Smooth muscle cell of the brain vasculature (primary cell): ENCODE data around the gene DDHD1.

Experiments
- DNase-seq: peaks from one replicate; pipeline ENCODE4 v3.0.0-alpha.2; 2012; ENCODE audit warnings: low read depth, low spot score

Gene DDHD1

DNA sequence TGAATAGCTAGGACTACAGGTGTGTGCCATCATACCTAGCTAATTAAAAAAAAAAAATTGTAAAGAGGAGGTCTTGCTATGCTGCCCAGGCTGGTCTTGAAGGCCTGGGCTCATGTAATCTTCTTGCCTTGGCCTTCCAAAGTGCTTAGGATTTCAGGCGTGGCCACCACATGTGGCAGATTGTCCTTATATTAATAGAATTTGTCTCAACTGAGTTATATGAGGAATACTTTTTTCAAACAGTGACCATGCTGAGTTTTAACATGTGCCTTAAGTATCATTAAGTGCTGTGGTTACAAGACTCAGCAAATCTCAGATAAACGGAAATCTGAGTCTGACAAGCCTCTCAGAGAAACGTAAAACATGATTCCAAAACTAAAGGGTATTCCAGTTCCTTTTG lies 119.1 kb downstream of the DDHD1 start:
- DNase-seq = no peak

DNA sequence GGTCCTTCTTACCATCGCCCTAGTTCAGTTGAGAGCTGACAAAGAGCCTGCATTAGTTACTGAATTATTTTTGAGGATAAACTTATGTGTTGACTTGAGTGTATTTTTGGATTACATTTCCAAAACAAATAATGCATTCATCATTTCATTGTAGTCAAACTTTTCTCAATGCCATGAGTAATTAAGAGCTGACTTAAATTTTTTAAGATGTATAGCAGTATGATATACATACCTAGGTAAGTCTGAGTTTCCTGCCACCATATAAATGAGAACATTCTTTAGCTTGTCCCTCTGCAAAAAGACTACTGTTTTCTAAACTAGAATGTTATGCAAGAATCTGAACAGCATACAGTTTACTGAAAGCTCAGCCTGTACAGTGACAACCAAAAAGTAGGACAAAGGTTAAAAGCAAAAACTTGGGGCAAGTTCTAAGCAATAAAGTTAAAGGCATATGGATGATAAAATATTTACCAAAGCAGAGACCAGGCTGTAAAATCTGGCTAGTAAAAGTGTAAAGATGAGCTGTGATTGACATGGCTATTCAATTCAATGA lies 120.2 kb downstream of the DDHD1 start:
- DNase-seq = no peak

DNA sequence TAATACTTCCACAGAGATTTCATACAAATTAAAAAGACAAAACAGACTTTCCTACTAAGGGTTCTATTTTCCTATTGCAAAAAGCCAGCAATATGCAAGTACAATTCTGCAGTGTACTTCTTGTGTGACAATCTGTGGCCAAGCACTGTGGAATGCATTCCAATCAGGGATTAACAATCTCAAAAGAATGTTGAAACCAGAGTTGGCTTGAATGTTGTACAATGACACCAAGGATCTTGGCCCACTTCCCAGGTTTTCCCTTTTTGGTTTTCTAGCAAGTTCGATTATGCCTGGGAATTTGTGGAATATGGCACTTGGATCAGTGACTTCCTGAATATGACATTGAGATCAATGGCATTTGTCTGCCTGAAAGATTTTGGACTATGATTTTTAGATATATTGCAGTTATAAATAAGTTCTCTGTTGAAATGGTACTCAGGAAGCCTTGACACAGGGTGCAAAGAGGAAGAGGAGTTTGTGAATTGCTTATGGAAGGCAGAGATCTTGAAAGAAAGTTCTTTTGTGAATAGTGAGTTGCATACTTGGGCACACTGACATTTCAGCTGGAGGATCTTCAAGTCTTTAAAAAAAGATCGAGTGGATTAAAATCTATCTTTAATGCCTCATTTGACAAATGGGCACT lies 120.8 kb downstream of the DDHD1 start:
- no peak for DNase-seq

DNA sequence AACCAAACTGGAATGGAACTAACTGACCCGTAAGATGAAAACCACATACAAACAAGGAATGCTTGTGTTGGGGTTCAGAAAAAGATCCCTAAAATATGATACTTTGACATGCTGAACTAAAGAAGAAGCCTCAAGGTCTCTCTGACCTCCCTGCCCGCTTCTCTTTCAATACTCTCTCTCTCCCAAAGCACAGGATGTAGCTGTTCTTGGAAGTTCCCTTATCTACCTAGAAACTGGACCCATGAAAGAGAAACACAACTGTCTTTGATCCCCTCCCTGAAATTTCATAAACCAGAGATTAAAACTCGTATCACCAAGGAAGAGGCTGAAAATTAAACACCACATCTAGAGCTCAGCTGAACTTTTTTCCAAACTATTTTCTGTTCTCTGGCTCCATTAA lies 125.6 kb downstream of the DDHD1 start:
- DNase-seq = no peak

DNA sequence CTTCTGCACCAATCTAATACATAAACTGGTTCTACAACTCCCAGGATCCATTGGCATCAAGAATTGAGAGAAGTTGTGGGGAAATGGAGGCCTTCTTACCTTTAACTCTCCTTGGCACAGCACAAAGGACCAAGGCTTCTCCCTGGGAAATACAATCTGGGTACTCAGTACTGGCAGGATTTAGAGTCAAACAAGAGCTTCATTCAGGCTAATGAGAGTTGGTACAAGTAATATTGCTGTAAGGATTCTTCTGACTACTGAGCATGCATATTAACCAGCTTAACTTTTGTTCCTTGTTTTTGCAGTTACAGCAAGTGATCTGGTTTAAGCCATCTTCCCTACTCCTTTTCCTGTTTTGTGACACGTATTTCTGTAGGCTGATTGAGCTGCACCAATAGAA lies 126.1 kb downstream of the DDHD1 start:
- DNase-seq = no peak

- DNase-seq = no peak
Measured at GRCh38 chr14:53023325-53023724, 129.8 kb downstream of the DDHD1 start.

DNA sequence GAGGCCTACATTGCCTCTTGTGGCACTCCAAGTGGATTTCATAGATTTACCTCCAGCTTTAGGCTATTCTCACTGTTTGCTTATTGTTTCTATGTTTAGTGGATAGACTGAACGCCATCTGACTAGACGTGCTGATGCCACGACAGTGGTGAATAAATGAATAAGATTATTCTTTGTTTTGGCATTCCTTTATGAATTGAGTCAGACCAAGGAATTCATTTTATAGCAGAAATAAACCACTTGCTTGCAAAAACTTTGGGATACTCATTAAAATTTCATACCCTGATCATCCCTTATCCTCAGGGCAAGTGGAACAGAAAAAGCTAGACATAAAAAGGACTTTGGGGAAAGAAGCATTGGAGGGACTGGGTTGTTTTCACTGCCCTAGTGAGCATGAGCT lies 130.5 kb downstream of the DDHD1 start:
- DNase-seq = no peak

- DNase-seq = no peak
Measured at GRCh38 chr14:53020193-53020932, 132.8 kb downstream of the DDHD1 start.

GRCh38 chr14:53019406-53019805 lies 133.7 kb downstream of the DDHD1 start:
- DNase-seq = no peak

- DNase-seq = no peak
Measured at GRCh38 chr14:53017837-53018236, 135.3 kb downstream of the DDHD1 start.

- DNase-seq = no peak
Measured at GRCh38 chr14:53016919-53017318, 136.2 kb downstream of the DDHD1 start.

- DNase-seq = no peak
Measured at GRCh38 chr14:53016491-53016890, 136.6 kb downstream of the DDHD1 start.

- DNase-seq = peak; percentile 97
Measured at GRCh38 chr14:53011053-53011462, 142.1 kb downstream of the DDHD1 start.

DNA sequence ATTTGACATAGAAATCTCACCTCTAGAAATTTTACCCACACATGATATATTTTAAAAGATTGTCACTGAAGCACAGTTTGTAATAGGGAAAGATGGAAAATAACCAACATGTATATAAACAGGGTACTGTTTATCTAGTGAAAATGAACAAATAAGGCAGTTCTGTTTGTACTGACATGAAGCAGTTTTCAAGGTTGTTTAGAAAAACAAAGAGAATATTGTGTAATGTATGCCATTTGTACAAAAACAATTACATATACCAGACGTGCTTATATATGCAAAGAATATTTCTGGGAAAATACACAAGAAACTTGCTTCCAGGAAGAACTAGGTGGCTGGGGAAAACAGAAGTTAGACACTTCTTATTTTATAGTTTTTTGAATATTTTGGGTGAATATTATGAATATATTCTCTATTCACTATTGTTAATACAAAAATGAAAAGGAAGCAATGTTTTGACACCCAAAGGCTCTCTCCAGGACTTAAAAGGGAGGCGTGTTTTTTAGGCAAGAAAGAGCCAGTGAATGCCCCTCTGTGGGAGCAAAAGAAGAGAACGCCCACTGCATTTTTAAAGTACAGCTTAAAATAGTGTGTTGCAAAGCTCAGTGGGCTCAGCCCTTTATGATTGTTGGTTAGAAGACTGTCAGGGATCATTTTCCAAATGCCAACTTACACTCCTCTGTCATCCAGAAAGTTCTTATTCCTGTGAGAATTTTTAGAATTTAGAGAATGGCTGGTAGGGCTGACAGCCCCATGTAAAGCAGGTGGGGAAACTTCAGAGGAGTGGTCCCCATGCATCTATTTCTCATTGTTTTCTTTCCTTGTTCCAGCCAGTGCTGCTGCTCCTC lies 142.7 kb downstream of the DDHD1 start:
- no peak for DNase-seq

DNA sequence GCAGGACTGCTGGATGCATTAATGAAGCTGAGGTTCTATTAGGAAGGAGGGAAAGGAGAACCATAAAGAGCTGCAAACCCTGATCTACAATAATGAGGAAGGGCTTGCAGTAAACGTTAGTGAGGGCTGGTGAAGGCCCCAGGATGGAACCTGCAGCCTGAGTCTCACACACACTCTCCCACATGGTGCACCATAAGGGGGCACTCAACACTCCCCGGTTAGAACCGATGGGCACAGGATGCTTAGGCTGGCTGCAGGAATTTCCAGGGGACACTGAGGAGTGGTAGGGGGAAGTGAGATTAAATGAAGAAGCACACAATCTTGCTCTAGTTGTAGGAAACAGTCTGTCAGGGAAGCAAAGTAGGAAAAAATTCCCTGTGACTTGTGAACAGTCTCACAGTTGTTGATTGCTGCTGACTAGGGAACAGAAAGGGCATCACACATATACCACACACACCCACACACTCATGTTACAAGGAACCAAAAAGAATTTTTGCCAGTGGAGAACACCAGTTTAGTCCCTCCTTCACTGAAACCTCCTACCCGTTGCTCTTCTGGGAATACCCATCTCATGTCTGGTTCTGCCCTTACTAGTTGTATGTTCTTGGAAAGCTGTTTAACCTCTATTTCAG lies 146.1 kb downstream of the DDHD1 start:
- no peak for DNase-seq

DNA sequence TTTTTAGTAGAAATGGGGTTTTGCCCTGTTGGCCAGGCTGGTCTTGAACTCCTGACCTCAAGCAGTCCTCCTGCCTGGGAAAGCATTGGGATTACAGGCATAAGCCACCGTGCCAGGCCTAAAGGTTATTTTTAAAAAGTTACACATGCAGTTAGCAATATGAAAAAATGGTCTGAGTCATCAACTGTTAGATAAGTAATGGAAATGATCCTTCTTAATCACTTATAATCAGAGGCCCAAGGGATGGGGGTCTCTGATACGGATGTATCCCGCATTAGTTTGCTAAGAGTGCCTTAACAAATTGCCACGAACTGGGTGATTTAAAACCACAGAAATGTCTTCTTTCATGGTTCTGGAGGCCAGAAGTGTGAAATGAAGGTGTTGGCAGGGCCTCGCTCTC lies 148.1 kb downstream of the DDHD1 start:
- DNase-seq = no peak

DNA sequence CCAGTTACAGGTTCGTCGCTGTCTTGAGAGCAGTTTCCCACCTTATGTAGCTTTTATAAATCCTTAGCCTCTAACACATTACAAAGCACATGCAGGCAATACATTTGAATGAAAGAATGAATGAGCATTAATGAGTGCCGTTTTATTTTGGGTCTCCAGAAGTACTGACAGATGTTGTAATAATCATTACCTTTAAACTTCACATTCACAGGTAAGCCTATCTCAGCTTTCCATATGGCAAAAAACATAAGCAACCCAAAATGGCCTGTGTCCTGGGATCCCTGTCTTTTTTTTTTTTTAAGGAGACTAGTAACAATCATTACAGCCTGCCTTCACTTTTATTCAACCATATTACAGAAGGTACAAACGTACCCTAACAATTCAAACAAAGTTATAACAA lies 149.3 kb downstream of the DDHD1 start:
- DNase-seq = no peak

DNA sequence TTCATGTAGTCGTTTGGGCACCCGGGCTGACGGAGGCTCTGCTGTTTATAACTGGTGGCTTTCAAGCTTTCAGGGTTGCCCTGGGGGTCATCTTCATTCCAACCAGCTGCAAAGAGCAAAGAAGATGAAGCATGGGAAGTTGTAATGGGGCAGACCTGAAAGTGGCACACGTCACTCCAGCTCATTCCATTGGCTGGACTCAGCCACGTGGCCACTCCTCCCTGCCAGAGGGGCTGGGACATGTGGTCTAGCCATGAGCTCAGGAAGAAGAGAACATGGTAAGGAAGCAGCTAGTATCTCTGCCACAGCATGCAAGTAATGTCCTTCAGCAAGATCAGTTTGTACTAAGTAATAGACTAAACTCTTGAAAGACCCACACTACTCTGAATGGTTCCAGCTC lies 150.5 kb downstream of the DDHD1 start:
- DNase-seq = no peak

- no peak for DNase-seq
Measured at GRCh38 chr14:53001787-53002378, 151.2 kb downstream of the DDHD1 start.

DNA sequence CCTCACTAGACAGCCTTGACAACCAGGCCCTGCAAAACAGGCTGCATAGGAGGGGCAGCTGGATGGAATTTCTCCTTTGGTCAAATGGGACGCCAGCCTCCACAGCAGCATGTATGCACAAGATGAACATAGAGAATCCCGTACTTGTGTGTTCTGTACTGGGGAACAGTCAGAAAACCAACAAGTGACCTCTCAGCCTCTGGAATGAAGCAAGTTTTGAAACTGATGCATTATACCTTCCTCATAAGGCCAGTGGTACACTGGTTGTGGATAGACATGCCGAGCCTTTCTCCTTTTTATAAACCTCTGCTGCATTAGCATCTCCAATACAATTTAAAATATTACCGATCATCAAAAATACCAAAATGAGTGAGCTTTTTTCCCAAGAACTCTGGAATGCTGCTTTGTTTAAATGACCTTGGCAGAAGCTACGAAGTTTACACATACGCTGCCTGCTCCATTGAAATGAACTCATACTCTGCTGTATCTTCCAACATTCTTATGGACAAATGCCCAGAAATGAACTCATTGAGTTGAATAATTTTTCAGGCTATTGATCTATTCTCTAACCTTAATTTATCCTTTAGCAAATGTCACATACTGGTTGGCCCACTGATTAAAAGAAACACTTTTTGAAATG lies 154.6 kb downstream of the DDHD1 start:
- DNase-seq = no peak

DNA sequence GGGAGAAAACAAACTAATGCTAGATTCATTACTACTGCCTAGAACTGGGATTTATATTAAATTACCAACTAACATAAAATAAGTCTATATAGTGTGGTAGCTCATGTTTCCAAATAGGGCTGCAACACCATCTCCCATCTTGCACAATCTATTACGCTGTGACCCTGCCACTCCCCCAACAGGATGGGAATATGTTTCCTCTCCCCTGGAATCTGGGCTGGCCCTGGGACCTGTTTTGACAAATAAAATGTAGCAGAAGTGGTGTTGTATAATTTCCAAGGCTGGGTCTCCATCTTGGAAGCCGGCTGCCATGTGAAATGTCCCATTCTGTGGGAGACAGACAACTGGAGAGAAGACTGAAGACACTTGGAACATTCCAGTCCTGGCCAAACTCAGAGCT lies 156.6 kb downstream of the DDHD1 start:
- no peak for DNase-seq
